HepG2 (cell line): ENCODE measurements around the gene LDLRAD4. TPM values are rescaled to one million over a fixed set of nuclear protein-coding genes. Genes with fewer than 3 reads are reported as not detected.

Experiments
- ATAC-seq: fragments of 200-7000 bp; cut with Tn5 transposase; 3 replicates; pipeline ENCODE4 v1.9.1; 2020; ENCODE audit warnings: mild to moderate bottlenecking, moderate library complexity
- BruUV-seq: library from RNA; stranded (reverse); fragments of 400-500 nt; replicated peaks from 2 replicates; lab custom pipeline; 2021; lab: Mats Ljungman, UMichigan
- CTCF ChIA-PET: fragments of 300-600 bp; formaldehyde crosslinking; extraction: SDS; loops from one replicate; lab custom pipeline; 2021; ENCODE audit warnings: low total read pairs, inconsistent platforms, low intra/inter-chr PET ratio; lab: Yijun Ruan, JAX
- POLR2A ChIA-PET: fragments of 350-600 bp; sonication (Branson Sonifier 250); formaldehyde crosslinking; loops from one replicate; lab custom pipeline; 2020; ENCODE audit warnings: antibody characterized with exemption, inconsistent platforms; lab: Yijun Ruan, JAX
- DNase-seq: peaks from one replicate; pipeline ENCODE4 v3.0.0-alpha.2; 2015; ENCODE audit warnings: low spot score
- FAIRE-seq: peaks from 3 replicates; lab custom pipeline; 2011; peaks lifted over from hg19 to GRCh38; lab: Jason Lieb, UNC
- H2AFZ ChIP-seq: one replicate; pipeline ENCODE4 v1.6.1; 2011; ENCODE audit warnings: low read length, inconsistent platforms
- H3K27ac ChIP-seq: fragments of 300-600 bp; 3 replicates; pipeline ENCODE4 v1.8.0; 2011; ENCODE audit warnings: mixed run types, mild to moderate bottlenecking, mixed read lengths, low read length, inconsistent platforms; ENCODE audit not compliant: insufficient read depth; ENCODE audit errors: extremely low read length
- H3K27me3 ChIP-seq, 2 experiments: fragments of 200-600 bp in 1 of 2; 2 replicates in 1 of 2; 3 replicates in 1 of 2; pipeline versions ENCODE4 v1.6.0 to v1.8.0; 2011; ENCODE audit warnings: low read length in 2 of 2, mild to moderate bottlenecking in 2 of 2, moderate library complexity in 2 of 2, inconsistent platforms in 1 of 2; ENCODE audit not compliant: insufficient read depth in 2 of 2, control insufficient read depth in 1 of 2
- H3K36me3 ChIP-seq, 2 experiments: fragments of 200-600 bp in 1 of 2; replicated peaks in 1 of 2; 2 replicates in 1 of 2; 3 replicates in 1 of 2; pipeline versions ENCODE4 v1.5.1 to v1.8.0; 2011; ENCODE audit warnings: low read length in 2 of 2, inconsistent platforms in 1 of 2; ENCODE audit not compliant: insufficient read depth in 2 of 2, control insufficient read depth in 1 of 2
- H3K4me1 ChIP-seq: 2 replicates; pipeline ENCODE4 v1.5.1; 2012; ENCODE audit warnings: low read length, inconsistent platforms; ENCODE audit not compliant: insufficient read depth
- H3K4me2 ChIP-seq: 2 replicates; pipeline ENCODE4 v1.6.0; 2011; ENCODE audit warnings: low read depth, low read length, inconsistent platforms
- H3K4me3 ChIP-seq, 3 experiments: fragments of 200-600 bp in 1 of 3; sonication (generic), shearing (Covaris generic) in 1 of 3; replicated peaks in 1 of 3; 2 replicates each; pipeline ENCODE4 v1.5.1; 2011 to 2016; ENCODE audit warnings: low read length in 3 of 3, inconsistent platforms in 2 of 3, low read depth in 2 of 3, mild to moderate bottlenecking in 2 of 3, control low read depth in 1 of 3, mixed read lengths in 1 of 3; ENCODE audit not compliant: insufficient read depth in 1 of 3
- H3K79me2 ChIP-seq: one replicate; pipeline ENCODE4 v1.6.1; 2011; ENCODE audit warnings: low read length, inconsistent platforms; ENCODE audit not compliant: insufficient read depth
- H3K9ac ChIP-seq: 2 replicates; pipeline ENCODE4 v1.6.0; 2011; ENCODE audit warnings: mild to moderate bottlenecking, low read depth, low read length, inconsistent platforms; ENCODE audit not compliant: insufficient read depth
- H3K9me3 ChIP-seq: 2 replicates; pipeline ENCODE4 v1.5.1; 2012; ENCODE audit warnings: mild to moderate bottlenecking, low read length
- H4K20me1 ChIP-seq: 2 replicates; pipeline ENCODE4 v1.6.0; 2011; ENCODE audit warnings: inconsistent platforms, mild to moderate bottlenecking, low read length, moderate library complexity; ENCODE audit not compliant: insufficient read depth
- FLYWCH1 ChIP-seq: sonication (generic); formaldehyde crosslinking; IDR thresholded peaks from 2 replicates; pipeline ENCODE4 v1.8.1; 2023; ENCODE audit warnings: mild to moderate bottlenecking, missing genetic modification reagents
- HIVEP1 ChIP-seq: sonication (generic); formaldehyde crosslinking; IDR thresholded peaks from 2 replicates; pipeline ENCODE4 v1.4.0; 2020; ENCODE audit warnings: mild to moderate bottlenecking, missing genetic modification reagents
- KAT7 ChIP-seq: IDR thresholded peaks from 2 replicates; pipeline ENCODE4 v1.6.1; 2018; ENCODE audit warnings: borderline replicate concordance, missing compliant biosample characterization
- NRL ChIP-seq: sonication (generic); formaldehyde crosslinking; IDR thresholded peaks from 2 replicates; pipeline ENCODE4 v1.5.0; 2020; ENCODE audit warnings: missing genetic modification reagents, mild to moderate bottlenecking, moderate library complexity, borderline replicate concordance
- PHF5A ChIP-seq: IDR thresholded peaks from one replicate; pipeline ENCODE4 v1.6.1; 2018; ENCODE audit warnings: low read depth, missing genetic modification reagents; ENCODE audit not compliant: unreplicated experiment
- ZBTB7A ChIP-seq: sonication (generic); formaldehyde crosslinking; IDR thresholded peaks from 2 replicates; pipeline ENCODE4 v1.8.0; 2022; ENCODE audit warnings: mild to moderate bottlenecking, missing genetic modification reagents
- ZNF282 ChIP-seq: fragments of 450-650 bp; IDR thresholded peaks from 2 replicates; pipeline ENCODE4 v1.6.1; 2018; ENCODE audit not compliant: partially characterized antibody
- ZNF674 ChIP-seq: sonication (generic); formaldehyde crosslinking; IDR thresholded peaks from 2 replicates; pipeline ENCODE4 v1.5.0; 2020; ENCODE audit warnings: low read depth, mild to moderate bottlenecking, missing genetic modification reagents
- ZNF746 ChIP-seq: sonication (generic); formaldehyde crosslinking; IDR thresholded peaks from 2 replicates; pipeline ENCODE4 v1.8.0; 2022; ENCODE audit warnings: mild to moderate bottlenecking, missing genetic modification reagents
- ZZZ3 ChIP-seq: sonication (generic); formaldehyde crosslinking; IDR thresholded peaks from 2 replicates; pipeline ENCODE4 v1.4.0; 2020; ENCODE audit warnings: missing genetic modification reagents, mild to moderate bottlenecking, borderline replicate concordance
- WGBS: methylation state at CpG from one replicate; pipeline ENCODE4 v1.1.6; 2017; ENCODE audit warnings: low lambda C conversion rate; 5-methylcytosine and 5-hydroxymethylcytosine counted together
- in situ Hi-C: cut with HindIII; loops from 2 replicates; pipeline ENCODE4 v1.10.0; 2017; ENCODE audit warnings: low pct_unique_long_range_greater_than_20kb; ENCODE audit not compliant: extremely low pct_ligation_motif_present
- intact Hi-C: fragments of 100-400 bp; cut with micrococcal nuclease; formaldehyde crosslinking; loops from one replicate; pipeline ENCODE4 v1.10.0; 2022; ENCODE audit not compliant: unreplicated experiment
- polyA plus RNA-seq, 8 experiments: library from polyadenylated mRNA; depleted of rRNA in 3 of 8; stranded (reverse) in 7 of 8; unstranded in 1 of 8; fragments of >200 nt; fragmentation: Illumina TruSeq in 4 of 8; extraction: Trizol in 4 of 8; gene quantifications; 2 replicates each; pipeline versions ENCODE4 v1.2.1 to v1.2.3, GENCODE V29; 2011 to 2016; ENCODE audit warnings: low read depth in 4 of 8, missing spikeins in 1 of 8, mixed read lengths in 1 of 8; ENCODE audit not compliant: insufficient read depth in 1 of 8
- total RNA-seq, 5 experiments: library from RNA; depleted of rRNA; stranded (reverse); fragments of >200 nt; fragmentation: Illumina TruSeq; extraction: Trizol; gene quantifications; 2 replicates each; pipeline ENCODE4 v1.2.3, GENCODE V29; 2016; ENCODE audit warnings: low read depth in 1 of 5
- TF ChIP-seq, protein P1 (sequence below): IDR thresholded peaks from 2 replicates; pipeline ENCODE4 v1.6.1; 2016; ENCODE audit warnings: mild to moderate bottlenecking, missing biosample characterization, missing genetic modification reagents
- TF ChIP-seq, protein P2 (sequence below): fragments of 450-650 bp; IDR thresholded peaks from 2 replicates; pipeline ENCODE4 v1.6.1; 2017
- TF ChIP-seq, protein P3 (sequence below): fragments of 450-650 bp; IDR thresholded peaks from 2 replicates; pipeline ENCODE4 v1.6.1; 2016
- TF ChIP-seq, protein P4 (sequence below): IDR thresholded peaks from 2 replicates; pipeline ENCODE4 v1.6.1; 2018; ENCODE audit warnings: missing genetic modification reagents
- TF ChIP-seq, protein P5 (sequence below), 2 experiments: sonication (generic) in 1 of 2; formaldehyde crosslinking in 1 of 2; IDR thresholded peaks; 2 replicates each; pipeline versions ENCODE4 v1.4.0 to v1.6.1; 2018 to 2020; ENCODE audit warnings: missing genetic modification reagents in 2 of 2, borderline replicate concordance in 1 of 2, low read depth in 1 of 2, mild to moderate bottlenecking in 1 of 2, missing biosample characterization in 1 of 2

The LDLRAD4 gene
- total and polyA plus RNA-seq, 2 of the 13 experiments (the other 11 are each of a cell fraction or from before 2014, with no cell fraction given): 13.6 to 20.9 TPM

DNA sequence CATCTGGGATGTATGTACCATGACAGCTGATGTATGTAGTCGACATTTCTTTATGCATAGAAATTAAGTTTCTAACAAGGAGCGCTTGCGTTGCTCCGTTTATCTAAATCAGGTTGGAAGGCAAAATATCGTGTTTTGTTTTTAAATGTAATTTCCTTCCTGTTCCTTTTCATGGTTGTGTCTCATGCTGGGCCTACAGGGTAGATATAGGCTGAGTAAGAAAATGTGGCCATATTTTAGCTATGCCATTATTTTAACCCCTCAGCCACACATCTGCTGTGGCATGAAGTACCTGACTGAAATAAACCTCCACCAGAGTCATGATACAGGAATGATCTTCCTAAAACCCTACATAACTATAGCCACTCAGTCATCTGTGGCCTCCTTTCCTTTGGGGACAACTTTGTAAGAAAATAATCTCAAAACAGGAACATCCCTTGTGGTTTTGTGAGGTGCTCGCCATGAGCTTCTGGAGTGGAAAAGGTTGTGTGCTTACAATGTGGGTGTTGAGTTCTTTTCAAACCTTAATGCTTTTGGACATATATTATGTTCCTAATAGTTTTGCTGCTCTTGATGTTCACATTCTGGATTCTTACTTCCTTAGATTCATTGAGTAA lies 293.5 kb downstream of the LDLRAD4 start:
- CTCF ChIA-PET: no interaction called here
- POLR2A ChIA-PET: no interaction called here

More for the DNA sequence above, 293.5 kb downstream of the LDLRAD4 start:
- no TSS peak for BruUV-seq
- H3K36me3 ChIP-seq: no peaks in the 10 kb centered on the region
- H3K4me2 ChIP-seq: no peak overlapping the region
- no peak overlapping the region for H3K9ac ChIP-seq
- H2AFZ ChIP-seq: no peak overlapping the region
- H3K79me2 ChIP-seq: no peaks in the 10 kb centered on the region
- in situ Hi-C loops (no loop called here), intact Hi-C loops (loop anchor here (2.0 kb wide), 1 partner anchor 31 kb away; no protein-coding TSS in a partner anchor)
- H4K20me1 ChIP-seq: no peaks in the 10 kb centered on the region
- H3K27me3 ChIP-seq: no peaks in the 10 kb centered on the region; a peak in 1 of 5 replicates
- no peak for DNase-seq
- ATAC-seq: no peak
- peaks cover 34% of the 10 kb centered on the region for H3K4me1 ChIP-seq
- WGBS: 96% methylated on average over 6 of the region's 6 CpGs
- TF ChIP-seq ZNF282: no peak
- no peak for TF ChIP-seq FLYWCH1 (CRISPR knock-in tag)
- TF ChIP-seq ZNF746 (CRISPR knock-in tag): no peak
- TF ChIP-seq ZNF674 (CRISPR knock-in tag): no peak
- TF ChIP-seq ZBTB7A (CRISPR knock-in tag): no peak
- TF ChIP-seq, protein P1, sequence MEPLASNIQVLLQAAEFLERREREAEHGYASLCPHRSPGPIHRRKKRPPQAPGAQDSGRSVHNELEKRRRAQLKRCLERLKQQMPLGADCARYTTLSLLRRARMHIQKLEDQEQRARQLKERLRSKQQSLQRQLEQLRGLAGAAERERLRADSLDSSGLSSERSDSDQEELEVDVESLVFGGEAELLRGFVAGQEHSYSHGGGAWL (CRISPR knock-in tag): no peak
- TF ChIP-seq, protein P2, sequence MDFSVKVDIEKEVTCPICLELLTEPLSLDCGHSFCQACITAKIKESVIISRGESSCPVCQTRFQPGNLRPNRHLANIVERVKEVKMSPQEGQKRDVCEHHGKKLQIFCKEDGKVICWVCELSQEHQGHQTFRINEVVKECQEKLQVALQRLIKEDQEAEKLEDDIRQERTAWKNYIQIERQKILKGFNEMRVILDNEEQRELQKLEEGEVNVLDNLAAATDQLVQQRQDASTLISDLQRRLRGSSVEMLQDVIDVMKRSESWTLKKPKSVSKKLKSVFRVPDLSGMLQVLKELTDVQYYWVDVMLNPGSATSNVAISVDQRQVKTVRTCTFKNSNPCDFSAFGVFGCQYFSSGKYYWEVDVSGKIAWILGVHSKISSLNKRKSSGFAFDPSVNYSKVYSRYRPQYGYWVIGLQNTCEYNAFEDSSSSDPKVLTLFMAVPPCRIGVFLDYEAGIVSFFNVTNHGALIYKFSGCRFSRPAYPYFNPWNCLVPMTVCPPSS: no peak
- no peak for TF ChIP-seq NRL
- no peak for TF ChIP-seq HIVEP1 (CRISPR knock-in tag)
- TF ChIP-seq, protein P3, sequence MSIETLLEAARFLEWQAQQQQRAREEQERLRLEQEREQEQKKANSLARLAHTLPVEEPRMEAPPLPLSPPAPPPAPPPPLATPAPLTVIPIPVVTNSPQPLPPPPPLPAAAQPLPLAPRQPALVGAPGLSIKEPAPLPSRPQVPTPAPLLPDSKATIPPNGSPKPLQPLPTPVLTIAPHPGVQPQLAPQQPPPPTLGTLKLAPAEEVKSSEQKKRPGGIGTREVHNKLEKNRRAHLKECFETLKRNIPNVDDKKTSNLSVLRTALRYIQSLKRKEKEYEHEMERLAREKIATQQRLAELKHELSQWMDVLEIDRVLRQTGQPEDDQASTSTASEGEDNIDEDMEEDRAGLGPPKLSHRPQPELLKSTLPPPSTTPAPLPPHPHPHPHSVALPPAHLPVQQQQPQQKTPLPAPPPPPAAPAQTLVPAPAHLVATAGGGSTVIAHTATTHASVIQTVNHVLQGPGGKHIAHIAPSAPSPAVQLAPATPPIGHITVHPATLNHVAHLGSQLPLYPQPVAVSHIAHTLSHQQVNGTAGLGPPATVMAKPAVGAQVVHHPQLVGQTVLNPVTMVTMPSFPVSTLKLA: no peak
- TF ChIP-seq, protein P4, sequence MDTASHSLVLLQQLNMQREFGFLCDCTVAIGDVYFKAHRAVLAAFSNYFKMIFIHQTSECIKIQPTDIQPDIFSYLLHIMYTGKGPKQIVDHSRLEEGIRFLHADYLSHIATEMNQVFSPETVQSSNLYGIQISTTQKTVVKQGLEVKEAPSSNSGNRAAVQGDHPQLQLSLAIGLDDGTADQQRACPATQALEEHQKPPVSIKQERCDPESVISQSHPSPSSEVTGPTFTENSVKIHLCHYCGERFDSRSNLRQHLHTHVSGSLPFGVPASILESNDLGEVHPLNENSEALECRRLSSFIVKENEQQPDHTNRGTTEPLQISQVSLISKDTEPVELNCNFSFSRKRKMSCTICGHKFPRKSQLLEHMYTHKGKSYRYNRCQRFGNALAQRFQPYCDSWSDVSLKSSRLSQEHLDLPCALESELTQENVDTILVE (CRISPR knock-in tag): no peak
- no peak for TF ChIP-seq KAT7 (CRISPR knock-in tag)
- TF ChIP-seq, protein P5, sequence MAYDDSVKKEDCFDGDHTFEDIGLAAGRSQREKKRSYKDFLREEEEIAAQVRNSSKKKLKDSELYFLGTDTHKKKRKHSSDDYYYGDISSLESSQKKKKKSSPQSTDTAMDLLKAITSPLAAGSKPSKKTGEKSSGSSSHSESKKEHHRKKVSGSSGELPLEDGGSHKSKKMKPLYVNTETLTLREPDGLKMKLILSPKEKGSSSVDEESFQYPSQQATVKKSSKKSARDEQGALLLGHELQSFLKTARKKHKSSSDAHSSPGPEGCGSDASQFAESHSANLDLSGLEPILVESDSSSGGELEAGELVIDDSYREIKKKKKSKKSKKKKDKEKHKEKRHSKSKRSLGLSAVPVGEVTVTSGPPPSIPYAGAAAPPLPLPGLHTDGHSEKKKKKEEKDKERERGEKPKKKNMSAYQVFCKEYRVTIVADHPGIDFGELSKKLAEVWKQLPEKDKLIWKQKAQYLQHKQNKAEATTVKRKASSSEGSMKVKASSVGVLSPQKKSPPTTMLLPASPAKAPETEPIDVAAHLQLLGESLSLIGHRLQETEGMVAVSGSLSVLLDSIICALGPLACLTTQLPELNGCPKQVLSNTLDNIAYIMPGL (CRISPR knock-in tag; IDR thresholded peaks at IDR 0.05; ENCODE audit: borderline replicate concordance in 1 of 2, low read depth in 1 of 2): no peak
- no peak for TF ChIP-seq PHF5A (CRISPR knock-in tag)
- TF ChIP-seq ZZZ3 (CRISPR knock-in tag): no peak
- no peak overlapping the region for H3K27ac ChIP-seq
- H3K9me3 ChIP-seq: no peaks in the 10 kb centered on the region
- no peak overlapping the region for H3K4me3 ChIP-seq
- FAIRE-seq: no peak
